Activated CD4-positive, alpha-beta T cell treated with anti-CD3 and anti-CD28 coated beads, Interleukin-2, amount 50 U/mL, for 24 hours (primary cell): ENCODE measurements around the gene CALB2.
"Not testable (repeated sequence)": the region's sequence is repeated elsewhere in the genome, so short reads cannot be mapped to it uniquely, and the experiment has no call there.

ENCODE experiments used
- DNase-seq, 2 donors: peaks; one replicate each; pipeline ENCODE4 v3.0.0-alpha.2; 2020; ENCODE audit warnings: low read depth in 1 of 2, low spot score in 1 of 2

Gene CALB2

DNA sequence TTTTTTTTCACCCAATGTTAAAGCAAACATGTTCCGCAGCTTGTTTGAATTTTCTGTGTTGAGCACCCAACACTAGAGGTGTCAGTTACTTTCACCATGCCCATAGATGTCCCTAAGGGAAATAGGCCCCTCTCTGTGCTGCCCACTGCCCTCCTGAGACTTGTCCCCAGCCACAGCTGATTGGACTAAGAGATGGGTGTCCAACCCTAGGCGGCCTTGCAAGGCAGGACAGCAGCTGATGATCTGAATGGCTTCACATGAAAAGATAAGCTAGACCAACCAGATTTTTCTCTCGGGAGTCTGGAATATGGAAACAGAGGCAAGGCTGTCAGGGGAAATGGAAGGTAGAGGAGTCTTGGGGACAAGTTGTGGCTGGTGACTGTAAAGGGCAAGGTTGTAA is 6.1 kb upstream of the CALB2 start:
- no peak for DNase-seq

DNA sequence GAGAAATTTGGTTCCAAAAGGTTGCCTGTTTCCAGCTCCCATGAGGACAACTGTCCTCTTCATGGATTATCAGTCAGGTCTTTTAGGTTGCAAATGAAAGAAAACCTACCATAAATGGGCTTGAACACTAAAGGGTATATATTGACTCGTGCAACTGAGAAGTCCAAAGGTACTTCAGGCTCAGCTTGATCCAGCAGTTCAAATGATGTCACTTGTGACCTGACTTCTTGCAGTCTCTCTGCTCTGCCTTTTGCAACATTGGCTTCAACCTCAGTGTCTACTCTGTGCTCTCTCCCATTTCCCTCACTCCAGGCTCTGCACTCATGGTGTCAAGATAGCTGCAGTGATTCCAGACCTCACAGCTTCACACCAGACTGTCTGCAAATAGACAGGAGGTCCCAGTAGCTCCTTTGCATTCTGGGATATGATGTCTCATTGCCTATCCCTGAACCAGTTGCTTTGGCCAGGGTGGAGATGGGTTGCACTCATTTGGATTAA is 5.5 kb upstream of the CALB2 start:
- DNase-seq, result no peak

GRCh38 chr16:71353736-71354135 is 4.8 kb upstream of the CALB2 start:
- no peak for DNase-seq

- DNase-seq, result no peak
Observed at GRCh38 chr16:71354156-71354555, 4.4 kb upstream of the CALB2 start.

GRCh38 chr16:71356051-71356740 is 2.3 kb upstream of the CALB2 start:
- no peak for DNase-seq

DNA sequence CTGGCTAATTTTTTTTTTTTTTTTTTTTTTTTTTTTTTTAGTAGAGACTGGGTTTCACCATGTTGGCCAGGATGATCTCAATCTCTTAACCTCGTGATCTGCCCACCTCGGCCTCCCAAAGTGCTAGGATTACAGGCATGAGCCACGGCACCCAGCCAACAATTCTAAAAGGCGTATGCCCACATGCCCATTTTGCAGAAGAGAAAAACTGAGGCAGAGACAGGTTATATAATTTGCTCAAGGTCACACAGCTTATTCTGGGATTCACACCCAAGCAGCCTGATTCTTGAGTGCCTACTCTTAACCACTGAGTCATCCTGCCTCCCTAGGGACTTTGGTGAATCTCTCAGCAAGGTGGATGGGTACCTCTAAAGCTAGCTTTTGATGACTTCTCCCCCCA is 1.6 kb upstream of the CALB2 start:
- DNase-seq, result not testable (repeated sequence)

- no peak for DNase-seq
Observed at GRCh38 chr16:71357681-71358080, 842 bp upstream of the CALB2 start.

GRCh38 chr16:71359431-71359830 is 908 bp downstream of the CALB2 start:
- DNase-seq, result no peak

DNA sequence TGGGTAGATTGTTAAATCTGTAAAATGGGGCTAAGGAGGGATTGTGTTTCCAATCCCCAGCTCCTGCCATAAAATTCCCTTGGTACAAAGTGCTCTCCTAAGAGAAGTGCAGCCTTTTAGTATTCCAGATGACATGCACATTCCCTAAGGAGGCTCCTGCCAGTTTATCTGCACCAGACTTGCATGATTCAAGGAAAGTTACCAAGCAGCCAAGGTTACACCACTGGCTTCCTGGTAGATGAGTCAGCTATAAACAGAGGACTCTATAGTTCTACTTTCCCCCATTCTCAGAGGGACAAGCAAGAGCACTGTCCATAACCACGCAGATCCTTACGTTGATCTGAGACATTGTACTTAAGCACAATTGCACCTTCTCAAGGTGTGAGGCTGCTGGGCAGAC is 1.9 kb downstream of the CALB2 start:
- DNase-seq, result no peak

- no peak for DNase-seq
Observed at GRCh38 chr16:71364133-71364681, 5.7 kb downstream of the CALB2 start.

GRCh38 chr16:71365021-71365420 is 6.5 kb downstream of the CALB2 start:
- no peak for DNase-seq

GRCh38 chr16:71367241-71367976 is 8.9 kb downstream of the CALB2 start:
- no peak for DNase-seq

DNA sequence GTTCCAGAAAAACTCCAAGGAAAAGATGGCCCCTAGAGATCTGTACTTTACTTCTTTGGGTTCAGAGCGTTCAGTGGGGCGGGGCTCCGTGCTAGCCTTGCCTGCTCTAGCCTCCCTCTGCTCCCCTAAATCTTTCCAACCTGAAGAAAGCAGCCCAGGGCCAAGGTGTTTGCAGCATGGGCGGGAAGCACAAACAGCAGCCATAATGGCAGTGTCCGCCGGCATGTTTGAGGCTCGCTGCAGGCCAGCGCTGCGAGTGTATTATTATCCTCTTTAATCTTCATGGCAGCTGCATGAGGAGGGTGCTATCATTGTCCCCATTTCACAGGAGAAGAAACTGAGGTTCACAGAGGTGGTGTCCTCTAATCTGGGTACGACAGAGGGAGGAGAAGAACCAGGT is 10.4 kb downstream of the CALB2 start:
- no peak for DNase-seq

GRCh38 chr16:71369494-71369893 is 11.0 kb downstream of the CALB2 start:
- no peak for DNase-seq

DNA sequence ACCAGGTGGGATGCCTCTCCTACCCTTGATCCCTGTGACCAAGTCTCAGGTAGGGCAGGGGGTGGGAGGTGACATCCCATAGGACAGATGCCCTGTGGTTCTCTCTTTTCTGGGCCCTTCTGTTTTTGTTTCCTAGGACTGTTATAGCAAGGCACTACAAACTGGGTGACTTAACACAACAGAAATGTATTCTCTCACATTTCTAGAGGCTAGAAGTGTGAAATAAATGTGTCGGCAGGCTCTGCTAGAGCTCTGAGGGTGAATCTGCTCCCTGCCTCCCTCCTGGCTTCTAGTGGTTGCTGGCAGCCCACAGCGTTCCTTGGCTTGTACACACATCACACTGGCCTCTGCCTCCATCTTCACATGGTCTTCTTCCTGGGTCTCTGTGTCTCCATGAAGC is 12.7 kb downstream of the CALB2 start:
- DNase-seq, result no peak

GRCh38 chr16:71373073-71373472 is 14.6 kb downstream of the CALB2 start:
- no peak for DNase-seq

GRCh38 chr16:71376465-71377157 is 18.1 kb downstream of the CALB2 start:
- no peak for DNase-seq

GRCh38 chr16:71379711-71380110 is 21.2 kb downstream of the CALB2 start:
- no peak for DNase-seq

DNA sequence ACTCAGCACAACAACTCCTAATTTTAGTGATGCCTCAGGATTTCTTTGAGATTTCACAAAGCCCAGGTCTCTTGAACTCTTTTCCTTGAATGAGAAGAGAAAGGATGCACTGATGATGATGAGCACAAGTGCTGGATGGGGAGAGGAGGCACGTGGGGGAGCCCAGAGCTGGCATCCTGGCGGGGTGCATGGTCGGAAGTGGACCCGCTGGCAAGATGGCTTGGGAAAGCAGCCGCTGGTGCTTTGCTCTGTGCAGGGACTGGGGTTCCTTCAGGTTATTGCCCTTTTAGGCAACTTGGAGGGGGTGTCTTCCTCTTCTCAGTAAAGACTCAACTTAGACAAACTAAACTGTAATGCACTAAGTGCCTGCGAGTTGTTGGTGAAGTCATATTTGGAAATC is 22.3 kb downstream of the CALB2 start:
- no peak for DNase-seq

DNA sequence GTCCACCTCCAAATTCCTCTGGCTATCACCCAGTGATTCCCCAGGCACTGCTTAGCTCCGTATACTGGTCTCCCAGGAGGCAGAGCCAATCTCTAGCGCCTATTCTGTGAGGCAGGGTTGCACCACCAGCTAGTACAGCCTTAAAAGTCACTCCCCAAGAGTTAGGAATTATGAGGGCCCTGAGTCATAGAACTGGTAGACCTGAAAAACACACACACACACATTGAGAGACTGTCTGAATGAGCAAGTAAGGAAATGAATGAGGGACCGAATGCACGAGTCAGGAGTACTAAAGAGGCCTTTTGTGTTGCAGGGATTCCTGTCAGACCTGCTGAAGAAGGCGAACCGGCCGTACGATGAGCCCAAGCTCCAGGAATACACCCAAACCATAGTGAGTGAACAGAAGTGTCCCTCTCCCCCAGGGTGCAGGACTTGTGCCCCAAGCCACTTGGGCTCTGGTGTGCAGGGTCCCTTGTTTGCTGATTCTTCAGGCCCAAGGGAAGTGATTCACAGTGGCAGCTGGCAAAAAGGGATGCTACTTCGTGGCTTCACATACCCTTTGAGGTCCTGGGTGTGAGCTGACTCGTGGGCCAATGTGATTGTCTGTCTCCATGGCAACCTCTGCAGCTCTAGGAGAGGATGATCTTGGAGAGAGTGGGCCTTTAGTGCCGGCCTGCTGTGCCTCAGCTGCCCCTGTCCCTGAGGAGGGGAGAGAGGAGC is 24.7 kb downstream of the CALB2 start:
- no peak for DNase-seq

DNA sequence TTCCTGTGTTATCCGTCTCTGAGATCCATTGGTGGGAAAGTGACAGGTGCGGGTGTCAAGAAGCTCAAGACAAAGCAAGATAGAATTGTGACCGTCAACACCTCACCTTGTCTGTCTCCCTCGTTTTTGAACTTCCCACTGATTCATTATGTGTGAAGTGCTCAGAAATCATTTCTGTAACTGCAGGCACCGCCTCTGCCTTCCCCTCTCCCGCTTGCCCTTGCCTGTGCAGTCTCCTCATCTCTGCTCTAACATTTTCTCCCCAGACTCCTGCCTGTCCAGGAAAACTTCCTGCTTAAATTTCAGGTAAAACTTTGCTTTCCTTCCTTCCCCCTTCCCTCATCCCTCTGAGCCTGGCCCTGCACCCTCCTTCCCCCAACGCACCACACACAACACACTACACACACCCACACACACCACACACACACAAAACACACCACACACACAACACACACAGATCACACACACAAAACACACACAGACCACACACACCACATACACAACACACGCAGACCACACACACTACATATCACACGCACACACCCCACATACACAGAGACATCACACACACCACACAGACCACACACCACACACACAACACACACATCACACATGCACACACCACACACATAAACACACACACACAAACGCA is 25.7 kb downstream of the CALB2 start:
- DNase-seq, result no peak
